SU-DHL-6 (cell line): ENCODE results near the gene ARHGAP26.

ENCODE experiments used
- H2AFZ ChIP-seq: fragments of 200-600 bp; sonication (generic); 2 replicates; pipeline ENCODE4 v1.6.1; 2014; ENCODE audit warnings: low read depth, mild to moderate bottlenecking, moderate library complexity, mixed read lengths, antibody characterized with exemption, low read length; ENCODE audit not compliant: severe bottlenecking
- H3F3A ChIP-seq: fragments of 200-600 bp; shearing (Covaris generic); 2 replicates; pipeline ENCODE4 v1.6.0; 2016; ENCODE audit warnings: antibody characterized with exemption, mild to moderate bottlenecking; ENCODE audit not compliant: insufficient read depth
- H3K27ac ChIP-seq: fragments of 200-600 bp; sonication (generic); 2 replicates; pipeline ENCODE4 v1.5.1; 2016; ENCODE audit warnings: low read depth, mild to moderate bottlenecking, low read length, moderate library complexity, mixed read lengths
- H3K27me3 ChIP-seq: fragments of 200-600 bp; sonication (generic), shearing (Covaris generic); 2 replicates; pipeline ENCODE4 v1.6.0; 2014; ENCODE audit warnings: mild to moderate bottlenecking, low read length
- H3K36me3 ChIP-seq: fragments of 200-600 bp; sonication (generic); 2 replicates; pipeline ENCODE4 v1.6.1; 2014; ENCODE audit warnings: mild to moderate bottlenecking, low read length, mixed read lengths
- H3K4me2 ChIP-seq: fragments of 300-600, 200-600 bp; shearing (Covaris generic), sonication (generic); 2 replicates; pipeline ENCODE4 v1.6.0; 2014; ENCODE audit warnings: low read length, low read depth, mild to moderate bottlenecking; ENCODE audit not compliant: poor library complexity, severe bottlenecking
- H3K4me3 ChIP-seq: fragments of 200-600 bp; sonication (generic); 2 replicates; pipeline ENCODE4 v1.5.1; 2014; ENCODE audit warnings: antibody characterized with exemption, low read length, mild to moderate bottlenecking, mixed read lengths; ENCODE audit not compliant: insufficient read depth, poor library complexity, severe bottlenecking
- H3K79me2 ChIP-seq: fragments of 200-600 bp; sonication (generic); 2 replicates; pipeline ENCODE4 v1.6.1; 2014; ENCODE audit warnings: mild to moderate bottlenecking, low read length, moderate library complexity; ENCODE audit not compliant: insufficient read depth
- H3K9ac ChIP-seq: fragments of 200-600 bp; sonication (generic); 2 replicates; pipeline ENCODE4 v1.7.0; 2014; ENCODE audit warnings: mild to moderate bottlenecking, low read length
- H3K9me2 ChIP-seq: fragments of 200-600 bp; sonication (generic); replicated peaks from 2 replicates; pipeline ENCODE4 v1.6.1; 2014; ENCODE audit warnings: low read length; ENCODE audit not compliant: insufficient read depth
- H3K9me3 ChIP-seq: fragments of 200-600 bp; sonication (generic); 2 replicates; pipeline ENCODE4 v1.6.1; 2014; ENCODE audit warnings: low read length, mixed read lengths; ENCODE audit not compliant: insufficient read depth
- H4K20me1 ChIP-seq: fragments of 200-600 bp; sonication (generic); 2 replicates; pipeline ENCODE4 v1.6.1; 2014; ENCODE audit warnings: low read depth, mild to moderate bottlenecking, antibody characterized with exemption, low read length, moderate library complexity, mixed read lengths
- EZH2phosphoT487 ChIP-seq: fragments of 200-600 bp; sonication (generic), shearing (Covaris generic); conservative IDR thresholded peaks from 2 replicates; pipeline ENCODE4 v1.6.1; 2018; ENCODE audit warnings: mild to moderate bottlenecking, antibody characterized with exemption, low read length, moderate library complexity, mixed read lengths
- TF ChIP-seq, protein P1 (sequence below): fragments of 200-600 bp; sonication (generic); IDR thresholded peaks from one replicate; pipeline ENCODE4 v1.5.1; 2017; ENCODE audit warnings: antibody characterized with exemption, mild to moderate bottlenecking, low read length, moderate library complexity; ENCODE audit not compliant: insufficient read depth, poor library complexity, severe bottlenecking

ARHGAP26 gene

DNA sequence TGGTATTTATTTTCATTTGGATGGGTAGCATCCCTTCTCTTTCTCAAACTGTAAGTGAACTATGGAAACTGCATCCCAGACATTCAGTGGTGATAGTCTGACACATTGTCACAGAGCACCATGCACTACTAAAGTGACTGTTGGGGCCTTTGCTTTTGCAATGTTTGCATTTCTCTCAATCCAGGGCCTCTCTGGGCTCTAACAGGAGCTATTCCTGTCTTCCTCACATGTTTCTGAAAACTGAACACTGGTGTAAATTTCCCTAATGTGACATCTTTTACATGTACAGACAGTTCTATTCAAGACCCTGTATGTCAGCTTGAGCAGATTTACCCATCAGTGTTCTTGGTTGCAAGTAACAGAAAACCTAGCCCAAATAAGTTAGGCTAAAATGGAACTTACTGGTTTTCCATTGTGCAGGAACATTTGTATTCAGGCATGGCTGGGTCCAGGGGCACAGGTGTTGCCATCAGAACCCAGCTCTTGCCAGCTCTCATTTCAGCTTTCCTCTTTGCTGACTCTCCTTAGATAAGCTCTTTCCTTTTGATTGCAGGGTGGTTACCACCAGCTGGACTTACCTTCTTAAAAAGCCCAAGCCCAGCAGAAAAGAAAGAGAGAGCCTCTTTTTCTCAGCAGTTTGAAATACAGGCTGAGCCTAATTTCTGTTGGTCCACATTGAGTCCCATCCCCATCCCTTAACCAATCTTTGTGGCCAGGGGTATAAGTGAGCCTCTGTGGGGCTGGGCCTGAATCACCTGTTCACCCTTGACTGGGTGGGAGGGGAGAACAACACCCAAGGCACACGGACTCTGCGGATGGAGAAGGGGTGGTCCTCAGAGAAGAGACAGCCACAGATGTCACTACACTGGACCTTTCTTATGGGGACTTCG lies 399.0 kb downstream of the ARHGAP26 start:
- no peak overlapping the region for H3K27ac ChIP-seq
- no peaks in the 10 kb centered on the region for H3K9me3 ChIP-seq
- no peaks in the 10 kb centered on the region for H3K79me2 ChIP-seq
- H3K4me2 ChIP-seq: no peak overlapping the region
- no peak overlapping the region for H3K4me3 ChIP-seq
- TF ChIP-seq EZH2phosphoT487: no peak
- H3K9me2 ChIP-seq: no peaks in the 10 kb centered on the region
- no peaks in the 10 kb centered on the region for H3K27me3 ChIP-seq
- H3K36me3 ChIP-seq: no peaks in the 10 kb centered on the region
- H2AFZ ChIP-seq: no peak overlapping the region
- H4K20me1 ChIP-seq: no peaks in the 10 kb centered on the region
- H3K9ac ChIP-seq: no peak overlapping the region
- H3F3A ChIP-seq: no peaks in the 10 kb centered on the region

GRCh38 chr5:143170104-143170503 lies 399.9 kb downstream of the ARHGAP26 start:
- no peak overlapping the region for H3K4me2 ChIP-seq
- H3F3A ChIP-seq: no peaks in the 10 kb centered on the region
- no peak overlapping the region for H3K9ac ChIP-seq
- no peaks in the 10 kb centered on the region for H3K9me2 ChIP-seq
- no peaks in the 10 kb centered on the region for H3K36me3 ChIP-seq
- H3K79me2 ChIP-seq: no peaks in the 10 kb centered on the region
- H2AFZ ChIP-seq: no peak overlapping the region
- no peak overlapping the region for H3K4me3 ChIP-seq
- no peaks in the 10 kb centered on the region for H3K27me3 ChIP-seq
- H4K20me1 ChIP-seq: no peaks in the 10 kb centered on the region
- no peak overlapping the region for H3K27ac ChIP-seq
- H3K9me3 ChIP-seq: no peaks in the 10 kb centered on the region
- no peak for TF ChIP-seq EZH2phosphoT487
- TF ChIP-seq, protein P1, sequence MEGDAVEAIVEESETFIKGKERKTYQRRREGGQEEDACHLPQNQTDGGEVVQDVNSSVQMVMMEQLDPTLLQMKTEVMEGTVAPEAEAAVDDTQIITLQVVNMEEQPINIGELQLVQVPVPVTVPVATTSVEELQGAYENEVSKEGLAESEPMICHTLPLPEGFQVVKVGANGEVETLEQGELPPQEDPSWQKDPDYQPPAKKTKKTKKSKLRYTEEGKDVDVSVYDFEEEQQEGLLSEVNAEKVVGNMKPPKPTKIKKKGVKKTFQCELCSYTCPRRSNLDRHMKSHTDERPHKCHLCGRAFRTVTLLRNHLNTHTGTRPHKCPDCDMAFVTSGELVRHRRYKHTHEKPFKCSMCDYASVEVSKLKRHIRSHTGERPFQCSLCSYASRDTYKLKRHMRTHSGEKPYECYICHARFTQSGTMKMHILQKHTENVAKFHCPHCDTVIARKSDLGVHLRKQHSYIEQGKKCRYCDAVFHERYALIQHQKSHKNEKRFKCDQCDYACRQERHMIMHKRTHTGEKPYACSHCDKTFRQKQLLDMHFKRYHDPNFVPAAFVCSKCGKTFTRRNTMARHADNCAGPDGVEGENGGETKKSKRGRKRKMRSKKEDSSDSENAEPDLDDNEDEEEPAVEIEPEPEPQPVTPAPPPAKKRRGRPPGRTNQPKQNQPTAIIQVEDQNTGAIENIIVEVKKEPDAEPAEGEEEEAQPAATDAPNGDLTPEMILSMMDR: no peak

DNA sequence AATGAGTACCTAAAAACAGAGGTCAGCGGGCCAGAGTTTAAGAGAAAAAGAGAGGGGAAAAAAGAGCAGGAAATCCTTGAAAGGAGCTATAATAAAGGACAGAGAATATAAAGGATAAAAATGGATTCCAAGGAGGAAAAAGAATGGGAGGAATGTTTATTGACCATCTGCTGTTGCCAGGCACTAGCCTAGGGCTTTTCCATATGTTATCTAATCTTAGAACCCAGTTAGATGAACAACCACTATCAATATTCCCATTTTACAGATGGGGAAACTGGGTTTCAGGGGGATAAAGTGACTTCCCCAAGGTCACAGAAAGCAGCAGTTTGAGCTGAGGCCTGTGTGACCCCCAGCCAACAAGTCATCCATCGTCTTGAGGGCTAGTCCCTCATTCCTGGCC lies 400.8 kb downstream of the ARHGAP26 start:
- no peak for TF ChIP-seq EZH2phosphoT487
- H3K36me3 ChIP-seq: no peaks in the 10 kb centered on the region
- no peaks in the 10 kb centered on the region for H4K20me1 ChIP-seq
- H3K27ac ChIP-seq: no peak overlapping the region
- no peak overlapping the region for H3K9ac ChIP-seq
- H3K4me3 ChIP-seq: no peak overlapping the region
- H3K9me3 ChIP-seq: no peaks in the 10 kb centered on the region
- no peaks in the 10 kb centered on the region for H3K79me2 ChIP-seq
- no peak overlapping the region for H3K4me2 ChIP-seq
- no peaks in the 10 kb centered on the region for H3F3A ChIP-seq
- H2AFZ ChIP-seq: no peak overlapping the region
- no peaks in the 10 kb centered on the region for H3K27me3 ChIP-seq
- no peaks in the 10 kb centered on the region for H3K9me2 ChIP-seq

DNA sequence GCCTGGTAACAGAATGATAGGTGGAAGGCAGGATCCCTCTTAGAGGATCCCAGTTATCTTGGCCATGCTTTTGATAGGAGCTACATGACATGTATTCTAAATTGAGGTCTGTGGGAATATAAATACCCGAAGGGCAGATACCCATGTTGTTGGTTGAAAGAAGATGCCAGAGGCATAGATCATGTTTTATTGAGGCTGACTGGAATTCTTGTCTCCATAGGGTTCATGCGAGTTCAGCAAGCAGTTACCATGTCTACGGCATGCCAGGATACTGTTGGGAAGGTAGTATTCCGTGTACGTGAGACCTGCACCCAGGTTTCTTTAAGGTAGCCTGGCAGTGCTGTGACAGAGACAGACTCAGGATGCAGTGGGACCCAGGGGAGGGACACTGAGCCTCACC lies 402.6 kb downstream of the ARHGAP26 start:
- Histone ChIP-seq H4K20me1 (no peaks in the 10 kb centered on the region), H3K27me3 (no peaks in the 10 kb centered on the region), H3F3A (no peaks in the 10 kb centered on the region), H3K9me2 (no peaks in the 10 kb centered on the region), H3K27ac (no peak overlapping the region), H3K9me3 (no peaks in the 10 kb centered on the region), H3K9ac (no peak overlapping the region), H2AFZ (no peak overlapping the region), H3K79me2 (no peaks in the 10 kb centered on the region), H3K4me3 (no peak overlapping the region), H3K36me3 (no peaks in the 10 kb centered on the region), H3K4me2 (no peak overlapping the region)
- TF ChIP-seq, protein P1: no peak
- no peak for TF ChIP-seq EZH2phosphoT487
